SK-N-SH (cell line): ENCODE results near the gene TEAD4. TPM values are rescaled to one million over a fixed set of nuclear protein-coding genes. Genes with fewer than 3 reads are reported as not detected.

Experiments used
- CTCF ChIA-PET: fragments of 300-600, 350-600 bp; formaldehyde crosslinking; extraction: SDS; loops from one replicate; lab custom pipeline; 2021; lab: Yijun Ruan, JAX
- POLR2A ChIA-PET: fragments of 350-600 bp; sonication (Branson Sonifier 250); formaldehyde crosslinking; extraction: SDS; loops from one replicate; lab custom pipeline; 2020; ENCODE audit warnings: antibody characterized with exemption, inconsistent platforms; lab: Yijun Ruan, JAX
- DNase-seq: peaks from one replicate; pipeline ENCODE4 v3.0.0; 2012
- H2AFZ ChIP-seq: fragments of 200-600 bp; sonication (generic); 2 replicates; pipeline ENCODE4 v1.8.1; 2016; ENCODE audit warnings: antibody characterized with exemption, mild to moderate bottlenecking, low read depth
- H3F3A ChIP-seq: fragments of 200-600 bp; sonication (generic); replicated peaks from 2 replicates; pipeline ENCODE3; 2016; ENCODE audit warnings: antibody characterized with exemption, mild to moderate bottlenecking; ENCODE audit not compliant: insufficient read depth
- H3K27ac ChIP-seq, 2 experiments: fragments of 200-500 bp in 1 of 2; fragments of 200-600 bp in 1 of 2; sonication (Bioruptor generic) in 1 of 2; sonication (generic), shearing (Covaris generic) in 1 of 2; 2 replicates each; pipeline versions ENCODE4 v1.5.1 to v1.6.1; 2014 to 2016; ENCODE audit warnings: low read depth in 2 of 2, inconsistent platforms in 1 of 2, low read length in 1 of 2, mild to moderate bottlenecking in 1 of 2, mixed read lengths in 1 of 2
- H3K27me3 ChIP-seq: fragments of 200-600 bp; sonication (generic), shearing (Covaris generic); 2 replicates; pipeline ENCODE4 v1.6.1; 2016; ENCODE audit warnings: mixed run types; ENCODE audit not compliant: insufficient read depth
- H3K36me3 ChIP-seq, 2 experiments: fragments of 200-500 bp in 1 of 2; fragments of 200-600 bp in 1 of 2; sonication (Bioruptor generic) in 1 of 2; sonication (generic) in 1 of 2; replicated peaks in 1 of 2; 2 replicates each; pipeline versions ENCODE3 to v1.5.1; 2014 to 2016; ENCODE audit warnings: low read length in 1 of 2, mild to moderate bottlenecking in 1 of 2; ENCODE audit not compliant: insufficient read depth in 2 of 2, control insufficient read depth in 1 of 2
- H3K4me1 ChIP-seq, 2 experiments: fragments of 200-500 bp in 1 of 2; fragments of 200-600 bp in 1 of 2; sonication (Bioruptor generic) in 1 of 2; sonication (generic), shearing (Covaris generic) in 1 of 2; 2 replicates each; pipeline versions ENCODE4 v1.5.1 to v1.6.1; 2014 to 2016; ENCODE audit warnings: low read depth in 1 of 2, low read length in 1 of 2, mixed run types in 1 of 2; ENCODE audit not compliant: insufficient read depth in 2 of 2, control insufficient read depth in 1 of 2
- H3K4me2 ChIP-seq: fragments of 200-600 bp; sonication (generic), shearing (Covaris generic); 2 replicates; pipeline ENCODE4 v1.6.1; 2017; ENCODE audit warnings: mixed run types
- H3K4me3 ChIP-seq, 2 experiments: fragments of 200-500 bp in 1 of 2; fragments of 200-600 bp in 1 of 2; sonication (Bioruptor generic) in 1 of 2; sonication (generic), shearing (Covaris generic) in 1 of 2; 2 replicates each; pipeline versions ENCODE4 v1.5.1 to v1.8.1; 2014 to 2016; ENCODE audit warnings: low read depth in 2 of 2, inconsistent platforms in 1 of 2, low read length in 1 of 2, mild to moderate bottlenecking in 1 of 2, mixed read lengths in 1 of 2, moderate library complexity in 1 of 2
- H3K79me2 ChIP-seq: fragments of 200-600 bp; sonication (generic); 2 replicates; pipeline ENCODE4 v1.8.1; 2017; ENCODE audit warnings: mild to moderate bottlenecking; ENCODE audit not compliant: insufficient read depth
- H3K9ac ChIP-seq: fragments of 200-600 bp; sonication (generic); 2 replicates; pipeline ENCODE4 v1.6.1; 2017; ENCODE audit warnings: mixed run types
- H3K9me2 ChIP-seq: fragments of 200-600 bp; sonication (generic); 2 replicates; pipeline ENCODE4 v1.6.1; 2017; ENCODE audit warnings: mixed run types
- H3K9me3 ChIP-seq: fragments of 200-600 bp; sonication (generic); 2 replicates; pipeline ENCODE4 v1.6.1; 2017; ENCODE audit warnings: mixed run types, mild to moderate bottlenecking, moderate library complexity
- H4K20me1 ChIP-seq: fragments of 200-600 bp; sonication (generic); 2 replicates; pipeline ENCODE4 v1.6.1; 2017; ENCODE audit warnings: mild to moderate bottlenecking, mixed run types; ENCODE audit not compliant: insufficient read depth
- CHD2 ChIP-seq: fragments of 150-350 bp; IDR thresholded peaks from 2 replicates; pipeline ENCODE4 v1.6.1; 2018; ENCODE audit warnings: low read length; ENCODE audit not compliant: partially characterized antibody
- CTCF ChIP-seq: fragments of 200-600 bp; sonication (generic); IDR thresholded peaks from 2 replicates; pipeline ENCODE4 v1.6.1; 2017; ENCODE audit warnings: antibody characterized with exemption, mild to moderate bottlenecking, moderate library complexity
- ELF1 ChIP-seq: IDR thresholded peaks from 2 replicates; pipeline ENCODE4 v1.4.0; 2012
- FOXJ3 ChIP-seq: sonication (generic); formaldehyde crosslinking; IDR thresholded peaks from 2 replicates; pipeline ENCODE4 v1.5.1; 2020; ENCODE audit warnings: mild to moderate bottlenecking, missing genetic modification reagents
- GATA2 ChIP-seq: sonication (generic); formaldehyde crosslinking; IDR thresholded peaks from 2 replicates; pipeline ENCODE4 v1.5.0; 2020; ENCODE audit warnings: mild to moderate bottlenecking, missing genetic modification reagents
- MAX ChIP-seq: IDR thresholded peaks from 2 replicates; pipeline ENCODE4 v1.4.0; 2012; ENCODE audit warnings: low read depth
- NFIC ChIP-seq: IDR thresholded peaks from 2 replicates; pipeline ENCODE4 v1.4.0; 2012; ENCODE audit warnings: borderline replicate concordance
- SIN3A ChIP-seq: IDR thresholded peaks from 2 replicates; pipeline ENCODE4 v1.6.1; 2012; ENCODE audit warnings: low read depth, mild to moderate bottlenecking, low read length, moderate library complexity, borderline replicate concordance
- TEAD4 ChIP-seq: IDR thresholded peaks from 2 replicates; pipeline ENCODE4 v1.4.0; 2012; ENCODE audit warnings: mild to moderate bottlenecking, borderline replicate concordance; ENCODE audit not compliant: insufficient read depth
- USF2 ChIP-seq: fragments of 150-350 bp; IDR thresholded peaks from 2 replicates; pipeline ENCODE4 v1.6.1; 2017; ENCODE audit warnings: antibody characterized with exemption, low read length, low read depth, borderline replicate concordance
- WGBS: methylation state at CpG from one replicate; pipeline ENCODE4 v1.1.6; 2017; ENCODE audit warnings: low lambda C conversion rate; 5-methylcytosine and 5-hydroxymethylcytosine counted together
- polyA plus RNA-seq, 3 experiments: library from polyadenylated mRNA; depleted of rRNA; stranded (reverse); fragments of >200 nt; gene quantifications; 2 replicates each; pipeline ENCODE4 v1.2.3, GENCODE V29; 2012
- TF ChIP-seq, protein P1 (sequence below): IDR thresholded peaks from 2 replicates; pipeline ENCODE4 v1.6.1; 2012; ENCODE audit warnings: mild to moderate bottlenecking, low read depth, low read length, moderate library complexity

The TEAD4 gene
- polyA plus RNA-seq, 1 of the 3 experiments (the other 2 are of a cell fraction), result 27.1 TPM

DNA sequence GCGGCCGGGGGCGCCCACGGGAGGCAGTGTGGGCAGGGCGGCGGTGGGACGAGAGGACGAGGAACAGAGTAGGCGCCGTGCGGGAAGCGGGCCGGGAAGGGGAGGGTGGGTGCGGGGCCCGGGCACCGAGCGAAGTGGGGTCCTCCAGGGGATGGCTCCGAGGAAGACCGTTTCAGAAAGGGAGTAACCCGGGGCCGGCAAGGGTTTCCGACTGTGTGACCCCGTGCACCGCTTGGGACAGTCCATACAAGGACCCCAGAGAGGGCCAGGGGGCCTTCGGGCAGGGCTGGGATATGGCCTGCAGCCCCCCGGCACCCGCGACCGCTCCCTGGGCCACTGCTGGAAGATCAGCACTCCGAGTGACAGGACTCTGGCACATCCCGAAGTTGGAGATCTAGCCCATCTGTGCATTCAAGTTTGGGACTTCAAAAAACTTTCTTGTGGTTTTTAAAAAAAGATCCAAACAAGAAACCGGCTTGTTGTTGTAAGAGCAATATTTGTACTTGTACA, 118.4 kb downstream of the TEAD4 start:
- H3K9me2 ChIP-seq, result no peaks in the 10 kb centered on the region
- H3K4me3 ChIP-seq, result peak overlapping the region; percentile 68 to 71
- H4K20me1 ChIP-seq, result no peaks in the 10 kb centered on the region; the same call in 1 of the 2 replicates
- ChIA-PET CTCF (interaction anchor here (0.8 to 1.4 kb wide), 6 partner anchors 9 to 223 kb away, joined by 3 to 7 read pairs (median 3); no protein-coding TSS in a partner anchor), POLR2A (no interaction called here)
- peaks cover 26% of the 10 kb centered on the region for H3K79me2 ChIP-seq
- WGBS, result 2% methylated on average over 18 of the region's 32 CpGs
- H3K4me2 ChIP-seq, result peak overlapping the region; percentile 83
- H2AFZ ChIP-seq, result peak overlapping the region; percentile 56
- no peak for DNase-seq
- peaks cover 0 to 14% of the 10 kb centered on the region in 2 experiments; a peak in 2 of 4 replicates for H3K4me1 ChIP-seq
- peak overlapping the region; percentile 60 for H3K9ac ChIP-seq
- H3F3A ChIP-seq, result no peaks in the 10 kb centered on the region
- no peaks in the 10 kb centered on the region for H3K9me3 ChIP-seq
- H3K27ac ChIP-seq, result peak overlapping the region; percentile 33 to 56; a peak in 2 of 4 replicates
- peaks cover 0 to 3% of the 10 kb centered on the region in 2 experiments for H3K36me3 ChIP-seq
- TF ChIP-seq MAX, result no peak
- TF ChIP-seq GATA2, result no peak
- no peak for TF ChIP-seq FOXJ3 (CRISPR knock-in tag)
- no peak for TF ChIP-seq NFIC
- TF ChIP-seq SIN3A, result no peak
- no peak for TF ChIP-seq CTCF
- no peaks in the 10 kb centered on the region for H3K27me3 ChIP-seq

- Histone ChIP-seq H3K9ac (peak overlapping the region; percentile 60; the same call in 1 of the 2 replicates), H3K27me3 (no peaks in the 10 kb centered on the region), H3K27ac (peak overlapping the region in 1 of 2 experiments; percentile 33; a peak in 1 of 4 replicates), H3K4me3 (peak overlapping the region; percentile 68 to 71), H2AFZ (peak overlapping the region; percentile 56), H3K36me3 (peaks cover 0 to 3% of the 10 kb centered on the region in 2 experiments), H3K9me2 (no peaks in the 10 kb centered on the region), H3K79me2 (peaks cover 29% of the 10 kb centered on the region), H3K4me1 (peaks cover 0 to 14% of the 10 kb centered on the region in 2 experiments; a peak in 2 of 4 replicates), H4K20me1 (no peaks in the 10 kb centered on the region; the same call in 1 of the 2 replicates), H3K4me2 (peak overlapping the region; percentile 83), H3K9me3 (no peaks in the 10 kb centered on the region), H3F3A (no peaks in the 10 kb centered on the region)
- TF ChIP-seq, protein P1, sequence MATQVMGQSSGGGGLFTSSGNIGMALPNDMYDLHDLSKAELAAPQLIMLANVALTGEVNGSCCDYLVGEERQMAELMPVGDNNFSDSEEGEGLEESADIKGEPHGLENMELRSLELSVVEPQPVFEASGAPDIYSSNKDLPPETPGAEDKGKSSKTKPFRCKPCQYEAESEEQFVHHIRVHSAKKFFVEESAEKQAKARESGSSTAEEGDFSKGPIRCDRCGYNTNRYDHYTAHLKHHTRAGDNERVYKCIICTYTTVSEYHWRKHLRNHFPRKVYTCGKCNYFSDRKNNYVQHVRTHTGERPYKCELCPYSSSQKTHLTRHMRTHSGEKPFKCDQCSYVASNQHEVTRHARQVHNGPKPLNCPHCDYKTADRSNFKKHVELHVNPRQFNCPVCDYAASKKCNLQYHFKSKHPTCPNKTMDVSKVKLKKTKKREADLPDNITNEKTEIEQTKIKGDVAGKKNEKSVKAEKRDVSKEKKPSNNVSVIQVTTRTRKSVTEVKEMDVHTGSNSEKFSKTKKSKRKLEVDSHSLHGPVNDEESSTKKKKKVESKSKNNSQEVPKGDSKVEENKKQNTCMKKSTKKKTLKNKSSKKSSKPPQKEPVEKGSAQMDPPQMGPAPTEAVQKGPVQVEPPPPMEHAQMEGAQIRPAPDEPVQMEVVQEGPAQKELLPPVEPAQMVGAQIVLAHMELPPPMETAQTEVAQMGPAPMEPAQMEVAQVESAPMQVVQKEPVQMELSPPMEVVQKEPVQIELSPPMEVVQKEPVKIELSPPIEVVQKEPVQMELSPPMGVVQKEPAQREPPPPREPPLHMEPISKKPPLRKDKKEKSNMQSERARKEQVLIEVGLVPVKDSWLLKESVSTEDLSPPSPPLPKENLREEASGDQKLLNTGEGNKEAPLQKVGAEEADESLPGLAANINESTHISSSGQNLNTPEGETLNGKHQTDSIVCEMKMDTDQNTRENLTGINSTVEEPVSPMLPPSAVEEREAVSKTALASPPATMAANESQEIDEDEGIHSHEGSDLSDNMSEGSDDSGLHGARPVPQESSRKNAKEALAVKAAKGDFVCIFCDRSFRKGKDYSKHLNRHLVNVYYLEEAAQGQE, result no peak
- TF ChIP-seq TEAD4 (no peak), USF2 (no peak), SIN3A (no peak), ELF1 (no peak), CHD2 (no peak)
- no peak for DNase-seq
- 62% methylated on average over 10 of the region's 10 CpGs for WGBS
- CTCF ChIA-PET, result interaction anchor here (0.8 to 1.4 kb wide), 6 partner anchors 9 to 222 kb away, joined by 3 to 7 read pairs (median 3); no protein-coding TSS in a partner anchor
- POLR2A ChIA-PET, result interaction anchor here (0.7 kb wide), 1 partner anchor 184 kb away, joined by 4 read pairs; no protein-coding TSS in a partner anchor
Observed at GRCh38 chr12:3078086-3078820, 119.1 kb downstream of the TEAD4 start.
